SH-SY5Y (cell line): Measurements from ENCODE around the gene KCNJ15.

ENCODE experiments used
- GATA2 ChIP-seq: IDR thresholded peaks from 2 replicates; pipeline ENCODE4 v1.6.1; 2011; ENCODE audit warnings: mild to moderate bottlenecking, low read depth, low read length
- GATA3 ChIP-seq: IDR thresholded peaks from 2 replicates; pipeline ENCODE4 v1.6.1; 2011; ENCODE audit warnings: low read depth, mild to moderate bottlenecking, low read length, moderate library complexity

DNA sequence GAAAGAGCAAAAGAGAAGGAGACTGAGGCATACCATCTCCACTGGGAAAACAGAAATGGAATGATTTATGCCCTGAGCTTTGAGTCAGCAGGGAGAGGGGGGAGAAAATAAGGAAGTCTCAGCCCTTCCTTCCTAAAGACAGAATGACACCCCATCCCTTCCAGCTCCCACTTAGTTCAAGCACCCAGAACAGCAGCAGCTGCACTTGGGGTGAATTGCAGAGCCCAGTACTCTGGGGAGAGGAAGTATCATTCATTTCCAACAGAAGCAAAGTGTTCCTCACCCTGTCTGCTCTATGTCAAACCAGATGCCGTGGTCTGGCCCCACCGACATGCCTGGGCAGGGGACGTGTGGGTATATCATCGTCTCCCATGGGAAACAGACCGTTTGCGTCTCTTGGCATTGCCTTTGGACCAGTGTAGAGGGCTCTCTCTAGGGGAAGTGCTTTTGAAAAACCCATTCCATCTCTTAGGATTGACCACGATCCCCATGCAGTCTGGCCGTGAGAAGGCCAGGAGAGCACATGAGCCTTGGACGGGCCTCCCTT is 1.1 kb upstream of the KCNJ15 start:
- no peak for TF ChIP-seq GATA3
- TF ChIP-seq GATA2: no peak
